HCEC 1CT (cell line): ENCODE results near the gene CEBPG.
A peak's percentile ranks its signal among the peaks of the same experiment; 100 is the strongest.

ENCODE experiments used
- DNase-seq: peaks from one replicate; pipeline ENCODE4 v3.0.0-alpha.2; 2017

Gene CEBPG

DNA sequence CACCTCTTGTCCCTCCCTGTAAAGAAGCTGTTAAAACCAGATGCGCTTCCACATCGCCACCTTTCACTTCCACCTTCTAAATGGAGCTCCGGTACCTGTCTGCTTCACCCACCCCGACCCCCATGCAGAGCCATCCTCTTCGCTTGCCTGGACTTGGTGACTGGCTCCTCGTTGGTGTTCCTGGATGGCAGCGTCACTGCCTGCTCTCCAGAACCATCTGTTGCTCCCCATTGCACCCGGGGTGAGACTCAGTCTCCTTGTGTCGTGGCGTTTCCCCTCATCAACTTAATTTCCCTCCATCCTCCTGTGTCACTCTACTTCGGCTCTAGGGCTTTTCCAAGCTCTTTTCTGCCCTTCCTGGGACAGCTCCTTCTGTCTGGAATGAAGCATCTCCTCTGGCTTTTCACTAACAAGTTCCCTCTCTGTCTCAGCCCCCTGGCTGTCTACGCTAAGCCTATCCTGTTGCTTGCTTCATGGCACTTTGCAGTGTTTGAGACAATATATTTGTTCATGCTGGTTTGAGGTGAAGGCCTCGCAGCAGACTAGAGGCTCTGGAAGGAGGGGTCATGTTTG, 10.3 kb downstream of the CEBPG start:
- no peak for DNase-seq

DNA sequence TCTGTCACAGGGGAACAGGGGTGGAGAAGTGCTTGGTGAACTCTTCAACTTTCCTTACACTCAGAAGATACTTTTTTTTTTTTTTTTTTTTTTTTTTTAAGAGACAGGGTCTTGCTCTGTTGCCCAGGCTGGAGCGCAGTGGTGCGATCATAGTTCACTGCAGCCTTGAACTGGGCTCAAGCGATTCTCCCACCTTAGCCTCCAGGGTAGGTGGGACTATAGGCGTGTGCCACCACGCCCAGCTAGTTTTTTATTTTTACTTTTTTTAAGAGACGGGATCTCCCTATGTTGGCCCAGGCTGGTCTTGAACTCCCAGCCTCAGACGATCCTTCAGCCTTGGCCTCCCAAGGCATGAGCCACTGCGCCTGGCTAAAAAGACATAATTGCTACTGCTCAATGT, 11.5 kb downstream of the CEBPG start:
- no peak for DNase-seq

DNA sequence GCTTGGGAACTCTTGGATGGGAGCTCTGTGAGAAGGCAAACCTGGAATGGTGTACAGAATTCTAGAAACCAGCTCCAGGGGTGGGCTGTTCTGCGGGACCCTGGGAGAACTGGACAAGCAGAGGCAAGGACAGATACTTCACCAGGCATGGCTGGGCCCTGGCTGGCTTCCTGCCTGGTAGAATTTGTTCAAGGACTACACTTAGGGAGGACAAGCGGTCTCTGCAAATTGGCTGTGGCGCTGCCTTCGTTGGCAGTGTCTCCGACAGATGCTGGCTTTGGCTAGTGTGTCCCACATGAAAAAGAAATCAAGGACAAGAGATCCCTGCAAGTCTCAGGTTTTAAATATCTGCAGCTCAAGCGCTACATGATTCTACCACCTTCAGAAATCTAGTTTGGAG, 12.4 kb downstream of the CEBPG start:
- DNase-seq = no peak

DNA sequence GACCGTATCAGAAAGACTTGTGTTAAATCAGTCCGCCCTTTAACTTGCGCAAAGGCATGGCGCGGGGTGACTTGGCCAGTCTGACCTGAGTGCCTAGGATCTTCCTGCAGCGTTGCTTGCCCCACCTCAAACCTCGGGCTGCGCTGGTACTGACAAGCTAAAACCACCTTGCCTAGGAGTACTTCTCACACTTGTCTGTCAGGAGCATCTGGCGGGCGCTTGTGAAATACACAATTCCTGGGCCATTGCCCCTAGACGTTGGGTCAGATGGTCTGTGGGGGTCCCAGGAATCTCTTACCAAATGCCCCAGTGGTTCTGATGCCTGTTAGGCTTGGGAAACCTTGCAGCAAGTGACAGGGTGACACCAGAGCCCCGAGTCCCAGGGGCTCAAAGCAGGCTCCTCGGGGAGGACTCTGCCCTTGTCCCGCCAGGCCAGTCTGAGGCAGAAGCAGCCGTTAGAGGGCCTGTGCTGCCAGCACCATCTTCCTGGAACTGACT, 12.9 kb downstream of the CEBPG start:
- no peak for DNase-seq

DNA sequence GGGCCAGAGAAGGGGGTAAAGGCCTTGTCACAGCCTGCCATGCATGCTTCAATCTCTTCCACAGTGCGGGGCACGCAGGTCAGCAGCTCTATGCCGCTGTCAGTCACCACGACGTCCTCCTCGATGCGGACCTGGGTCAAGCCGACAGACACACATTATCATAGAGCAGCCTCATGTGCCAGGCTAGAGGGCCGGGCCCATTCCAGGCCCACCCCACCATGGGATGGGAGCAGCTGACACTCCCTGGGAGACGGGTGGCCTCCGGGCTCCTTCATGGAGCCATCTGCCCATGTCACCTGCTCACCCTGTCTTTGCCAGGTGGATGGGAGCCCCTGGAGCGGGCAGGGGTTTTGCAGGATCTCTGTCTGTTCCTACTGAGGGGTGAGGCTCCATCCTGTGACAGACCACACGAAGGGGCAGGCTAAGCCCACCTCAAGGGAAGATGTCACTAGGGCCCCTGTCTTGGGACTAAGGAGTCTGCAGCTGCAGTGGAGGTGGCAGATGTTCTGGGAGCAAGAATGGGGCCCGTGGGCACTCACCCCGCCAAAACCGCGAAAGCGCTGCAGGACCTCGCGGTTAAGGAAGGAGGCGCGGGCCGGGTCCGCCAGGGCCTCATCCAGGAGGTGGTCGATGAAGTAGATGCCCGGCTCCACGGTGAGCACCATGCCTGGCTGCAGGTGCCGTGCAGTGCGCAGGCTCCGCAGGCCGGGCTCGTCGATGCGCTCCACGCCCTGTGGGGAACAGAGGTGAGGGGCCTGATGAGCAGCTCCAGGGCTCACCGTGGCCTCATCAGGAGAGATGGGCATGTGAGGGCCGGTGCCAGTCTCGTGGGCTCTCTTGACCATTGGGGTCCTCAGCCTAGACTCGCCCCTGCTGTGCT, 14.1 kb downstream of the CEBPG start:
- DNase-seq = no peak

DNA sequence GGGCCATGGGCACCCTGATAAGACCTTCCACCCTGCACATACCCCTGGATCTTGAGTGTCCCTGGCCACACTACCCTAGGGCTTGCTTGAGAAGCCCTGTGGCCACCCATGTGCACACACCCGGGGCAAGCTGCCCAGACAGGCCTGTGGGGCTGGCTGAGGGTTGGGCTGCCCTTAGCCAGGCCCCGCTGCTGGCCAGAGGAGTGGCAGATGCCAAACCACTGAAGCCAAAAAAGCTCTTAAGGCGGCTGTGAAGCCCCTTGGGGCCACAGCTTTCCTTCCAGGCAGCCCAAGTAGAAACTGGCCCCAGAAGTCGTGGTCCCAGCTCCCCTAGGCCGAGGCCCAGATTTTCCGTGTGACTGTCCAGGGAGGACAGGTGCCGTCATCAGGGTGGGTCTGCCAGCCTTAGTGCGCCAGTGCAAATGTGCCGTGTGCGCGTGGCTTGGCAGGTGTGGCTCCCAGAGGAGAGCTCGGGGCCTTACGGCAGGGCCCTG, 14.8 kb downstream of the CEBPG start:
- no peak for DNase-seq

DNA sequence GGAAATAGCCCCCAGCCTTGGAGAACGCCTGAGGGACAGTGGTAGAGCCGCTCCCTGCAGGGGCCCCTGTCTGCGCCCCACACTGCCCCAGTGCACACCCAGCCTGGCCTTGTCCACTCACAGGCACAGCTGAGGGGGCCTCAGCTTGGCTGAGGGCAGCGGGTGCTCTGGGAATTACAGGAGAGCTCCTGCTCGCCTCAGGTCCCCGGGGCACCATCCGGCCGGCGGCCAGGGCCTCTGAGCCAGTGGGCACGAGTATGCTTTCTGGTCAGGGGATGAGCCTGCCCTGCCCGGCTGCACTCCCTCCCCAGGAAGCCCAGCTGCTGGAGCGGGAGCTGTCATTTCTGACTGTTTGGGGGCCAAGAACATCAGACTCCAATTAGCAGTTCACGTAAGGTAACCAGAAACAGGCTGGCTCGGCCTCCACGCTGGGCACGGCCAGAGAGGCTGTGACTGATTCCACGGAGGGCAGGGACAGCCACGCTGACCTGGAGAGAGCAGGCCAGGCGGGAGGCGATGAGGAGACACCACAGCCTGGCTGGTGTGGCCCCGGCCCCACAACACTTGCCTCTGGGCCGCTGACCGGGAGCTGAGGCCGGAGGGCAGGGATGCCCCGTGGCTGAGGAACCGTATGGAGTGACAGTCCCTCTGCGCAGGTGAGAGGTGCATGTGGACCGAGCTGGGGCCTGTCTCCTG, 15.4 kb downstream of the CEBPG start:
- DNase-seq = no peak

DNA sequence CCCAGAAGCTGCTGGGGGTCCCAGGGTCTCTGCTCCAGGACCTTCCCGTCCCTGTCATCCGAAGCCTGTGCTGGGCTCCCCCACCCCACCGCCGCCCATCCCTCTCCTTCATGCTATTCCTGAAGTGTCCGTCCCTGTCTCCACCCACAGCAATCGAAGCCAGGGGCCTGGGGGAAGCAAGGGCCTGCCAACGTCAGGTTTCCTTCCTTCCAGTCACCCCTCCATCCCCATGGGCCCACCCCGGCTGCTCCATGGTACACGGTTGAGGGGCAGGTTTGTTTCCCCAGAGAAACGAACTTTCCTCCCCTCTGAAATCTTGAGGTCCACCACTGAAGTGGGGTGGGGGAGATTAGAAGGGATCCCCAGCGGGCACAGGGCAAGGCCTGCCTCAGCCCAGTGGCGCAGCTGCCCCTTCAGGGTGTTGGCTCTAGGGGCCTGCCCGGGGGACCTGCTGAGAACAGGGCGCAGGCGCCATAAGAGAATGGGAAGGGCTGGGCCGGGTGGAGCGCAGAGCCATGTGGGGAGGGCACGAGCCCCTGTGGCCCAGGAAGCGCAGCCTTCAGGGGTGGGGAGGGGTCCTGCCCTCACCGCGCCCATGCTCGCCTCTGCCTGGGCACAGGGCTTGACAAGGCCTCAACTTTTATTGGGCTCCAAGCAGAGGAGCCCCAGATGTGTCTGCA, 16.1 kb downstream of the CEBPG start:
- no peak for DNase-seq

DNA sequence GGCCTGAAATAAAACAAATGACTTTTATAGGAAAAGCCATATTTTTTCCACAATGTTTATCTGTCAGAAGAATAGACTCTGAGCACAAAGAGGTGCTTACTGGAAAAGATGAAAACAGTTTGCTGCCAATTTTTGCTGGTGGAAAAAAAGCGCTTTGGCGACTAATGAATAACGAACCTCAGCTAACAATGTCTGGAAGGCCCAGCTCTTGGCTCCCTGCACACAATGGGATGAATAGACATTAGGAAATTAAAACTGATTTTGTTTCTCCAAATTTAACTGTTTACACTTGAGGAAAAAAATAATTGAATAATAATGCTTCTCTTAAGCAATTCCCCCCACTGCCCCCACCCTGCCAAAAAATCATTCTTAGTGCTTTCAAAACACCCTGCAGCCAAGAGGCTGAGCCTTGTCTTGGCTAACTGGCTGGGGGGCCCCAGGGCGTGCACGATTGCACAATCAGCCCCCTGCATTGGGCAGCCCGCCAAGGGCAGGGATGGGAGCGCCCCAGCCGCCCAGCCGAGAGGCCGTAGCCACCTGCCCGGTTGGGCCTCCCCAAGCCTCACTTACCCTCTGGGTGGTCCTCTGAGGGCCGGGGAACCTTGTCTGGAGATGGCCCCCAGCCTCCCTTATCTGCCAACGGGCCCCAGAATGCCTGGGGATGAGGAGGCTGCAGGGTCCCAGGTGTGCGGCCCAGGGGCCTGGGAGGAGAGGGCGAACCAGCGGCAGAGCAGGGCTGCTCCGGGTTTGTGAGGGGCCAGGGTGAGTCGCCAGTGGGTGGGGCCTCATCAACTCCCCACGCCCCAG, 16.8 kb downstream of the CEBPG start:
- DNase-seq = no peak

DNA sequence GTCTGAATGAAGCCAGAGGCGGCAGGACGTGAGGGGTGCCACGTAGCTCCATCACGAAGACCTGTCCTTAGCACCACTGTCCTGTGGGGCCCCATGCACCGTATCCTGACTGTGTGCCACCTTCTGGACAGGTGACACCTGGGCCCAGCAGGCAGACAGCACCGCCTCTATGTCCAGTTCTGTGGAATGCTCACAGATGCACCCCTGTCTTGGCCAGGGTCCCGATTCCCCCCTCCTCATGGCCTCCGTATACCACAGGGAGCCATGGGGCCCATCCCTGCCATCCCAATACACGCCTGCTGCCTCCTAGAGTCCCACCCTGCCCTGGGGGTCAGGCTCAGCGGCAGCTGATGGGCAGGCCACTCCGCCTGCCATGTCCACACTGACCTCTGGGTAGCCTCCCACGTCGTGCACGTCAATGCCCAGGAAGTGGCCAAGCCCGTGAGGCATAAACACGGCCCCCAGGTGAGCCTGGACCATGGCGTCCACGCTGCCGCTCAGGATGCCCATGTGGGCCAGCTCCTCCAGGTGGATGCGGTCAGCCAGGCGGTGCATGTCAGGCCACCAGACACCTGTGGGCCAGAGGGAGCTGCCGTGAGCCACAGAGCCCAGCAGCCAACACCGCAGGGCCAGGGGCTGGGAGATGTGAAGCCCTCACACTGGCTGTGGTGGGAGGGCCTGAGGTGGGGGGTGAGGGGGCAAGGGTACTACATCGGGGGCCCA, 17.6 kb downstream of the CEBPG start:
- no peak for DNase-seq

DNA sequence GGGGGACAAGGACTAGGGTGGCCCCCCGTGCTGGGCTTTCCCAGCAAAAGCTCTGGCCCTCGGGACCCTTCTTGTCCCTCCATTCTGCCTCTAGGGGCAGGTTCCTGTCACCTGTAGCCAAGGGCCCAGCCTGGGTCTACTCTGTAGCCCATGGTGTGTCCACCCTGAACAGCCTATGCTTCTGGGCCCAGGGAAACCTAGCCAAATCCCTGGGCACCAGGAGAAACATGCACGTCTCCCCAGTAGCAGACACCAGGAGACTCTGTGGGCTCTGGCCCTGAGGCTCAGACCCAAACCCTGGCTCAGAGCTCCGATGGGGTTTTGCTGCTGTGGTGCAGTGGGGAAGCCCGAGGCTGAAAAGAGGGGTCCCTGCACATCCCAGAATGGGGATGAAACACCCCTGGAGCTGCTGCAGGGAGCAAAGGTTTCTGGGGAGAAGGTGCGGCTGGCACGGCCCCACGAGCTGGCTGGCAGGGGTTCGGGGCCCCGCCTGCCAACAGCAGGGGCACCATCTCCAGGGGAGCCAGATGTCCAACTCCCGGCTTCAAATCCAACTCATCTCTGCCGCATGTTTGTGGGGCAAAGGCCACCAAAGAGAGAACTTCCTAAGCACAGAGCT, 18.2 kb downstream of the CEBPG start:
- DNase-seq = no peak

DNA sequence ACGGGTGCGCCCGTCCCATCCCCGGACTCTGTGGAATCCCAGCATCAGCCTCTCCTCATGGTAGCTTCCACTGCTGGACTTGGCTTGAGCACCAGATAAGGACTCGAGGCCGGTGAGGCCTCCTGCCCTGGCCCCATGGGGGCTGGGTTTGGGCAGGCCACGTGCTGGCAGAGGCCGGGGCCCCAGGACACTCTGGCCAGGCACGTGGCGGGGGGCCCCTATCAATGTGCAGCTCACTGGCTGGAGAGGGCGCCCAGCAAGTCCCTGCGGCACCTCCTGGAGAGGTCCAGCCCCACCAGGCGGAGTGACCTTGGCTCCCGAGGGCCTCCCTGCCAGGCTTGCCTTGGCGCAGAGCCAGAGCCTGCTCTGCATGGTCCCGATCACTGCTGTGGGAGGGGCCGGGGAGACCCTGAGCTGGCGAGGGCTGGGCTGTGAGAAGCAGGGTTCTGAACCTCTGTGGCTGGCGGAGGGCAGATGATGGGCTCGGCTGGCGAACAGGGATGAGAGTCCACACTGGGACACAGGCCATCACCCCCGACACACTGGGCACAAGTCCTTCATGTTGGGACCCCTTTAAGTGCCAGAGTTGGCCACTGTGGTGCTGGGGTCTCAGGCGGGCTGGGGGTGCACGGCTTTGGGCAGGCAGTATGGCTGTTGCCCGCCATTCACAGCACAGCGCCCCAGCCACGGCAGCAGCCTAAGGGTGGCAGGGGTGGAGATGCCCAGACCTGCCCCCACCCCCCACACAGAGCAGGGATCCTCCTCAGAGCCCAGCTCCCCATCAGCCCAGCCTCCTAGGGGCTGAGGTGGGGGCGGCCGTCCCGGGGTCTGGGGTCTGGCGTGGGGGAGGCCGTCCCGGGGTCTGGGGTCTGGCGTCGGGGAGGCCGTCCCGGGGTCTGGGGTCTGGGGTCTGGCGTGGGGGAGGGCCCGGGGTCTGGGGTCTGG, 19.1 kb downstream of the CEBPG start:
- no peak for DNase-seq

DNA sequence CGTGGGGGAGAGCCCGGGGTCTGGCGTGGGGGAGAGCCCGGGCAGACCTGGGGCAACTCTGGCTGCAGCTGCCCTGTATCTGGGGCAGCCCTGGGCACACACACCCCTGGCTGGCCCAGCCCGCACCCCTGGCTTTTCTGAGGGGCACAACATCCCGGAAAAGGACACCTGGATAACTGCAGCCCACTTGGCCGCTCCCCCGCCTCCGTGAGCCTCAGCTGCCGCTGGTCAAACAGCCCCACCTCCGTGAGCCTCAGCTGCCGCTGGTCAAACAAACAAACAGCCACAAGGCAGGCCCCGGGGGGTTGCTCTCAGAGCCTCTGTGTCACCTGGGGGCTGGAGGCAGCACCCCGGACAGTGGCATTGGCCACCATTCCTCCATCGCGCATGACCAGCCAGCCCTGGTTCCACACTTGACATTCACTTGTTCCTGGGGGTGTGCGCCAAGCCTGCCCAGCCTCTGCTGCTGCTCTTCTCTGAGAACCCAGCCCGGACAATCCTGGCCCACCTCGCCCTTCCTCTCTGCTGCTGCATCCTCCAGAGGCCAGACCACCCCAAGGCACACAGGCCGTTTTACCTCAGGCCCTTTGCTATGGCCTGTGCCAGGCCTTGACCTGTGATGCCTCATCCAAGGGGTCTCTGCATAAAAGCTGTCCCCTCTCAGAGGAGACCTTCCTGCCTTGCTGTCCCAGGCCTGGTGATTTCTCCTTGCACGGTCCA, 19.9 kb downstream of the CEBPG start:
- no peak for DNase-seq

DNA sequence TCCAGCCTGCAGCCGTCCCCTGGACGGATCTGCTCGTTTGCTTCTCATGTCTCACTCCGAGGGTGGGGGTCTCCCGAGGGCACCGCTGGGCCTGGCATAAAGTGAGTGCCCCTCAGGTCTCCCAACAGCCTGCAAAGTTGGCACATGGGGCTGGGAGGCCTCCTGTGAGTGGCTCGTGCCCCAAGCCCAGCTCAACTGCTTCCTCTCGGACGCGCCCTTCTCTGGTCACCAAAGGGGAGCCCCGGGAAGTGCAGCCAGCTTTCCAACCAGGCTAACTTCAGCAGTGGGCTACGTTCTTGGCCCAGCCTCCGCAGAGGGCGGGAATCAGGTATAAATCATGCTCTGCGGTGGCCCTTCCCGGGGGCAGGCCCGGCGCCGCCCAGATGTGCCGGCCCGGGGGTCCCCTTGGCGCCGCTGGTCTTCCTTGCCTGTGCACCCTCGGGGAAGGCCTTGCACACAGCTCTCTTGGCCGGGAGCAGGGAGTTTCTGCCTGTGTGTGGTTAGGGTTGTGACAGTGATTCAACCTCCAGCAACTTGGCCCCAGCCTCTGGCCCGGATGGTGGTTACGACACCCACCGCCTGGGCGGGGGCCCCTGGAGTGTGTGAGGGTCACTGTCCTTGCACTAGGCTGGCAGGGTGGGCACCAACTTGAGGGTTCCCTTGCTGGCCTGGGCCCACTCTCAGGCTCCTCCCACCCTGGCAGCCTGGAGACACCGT, 20.7 kb downstream of the CEBPG start:
- peak; percentile 61 for DNase-seq

DNA sequence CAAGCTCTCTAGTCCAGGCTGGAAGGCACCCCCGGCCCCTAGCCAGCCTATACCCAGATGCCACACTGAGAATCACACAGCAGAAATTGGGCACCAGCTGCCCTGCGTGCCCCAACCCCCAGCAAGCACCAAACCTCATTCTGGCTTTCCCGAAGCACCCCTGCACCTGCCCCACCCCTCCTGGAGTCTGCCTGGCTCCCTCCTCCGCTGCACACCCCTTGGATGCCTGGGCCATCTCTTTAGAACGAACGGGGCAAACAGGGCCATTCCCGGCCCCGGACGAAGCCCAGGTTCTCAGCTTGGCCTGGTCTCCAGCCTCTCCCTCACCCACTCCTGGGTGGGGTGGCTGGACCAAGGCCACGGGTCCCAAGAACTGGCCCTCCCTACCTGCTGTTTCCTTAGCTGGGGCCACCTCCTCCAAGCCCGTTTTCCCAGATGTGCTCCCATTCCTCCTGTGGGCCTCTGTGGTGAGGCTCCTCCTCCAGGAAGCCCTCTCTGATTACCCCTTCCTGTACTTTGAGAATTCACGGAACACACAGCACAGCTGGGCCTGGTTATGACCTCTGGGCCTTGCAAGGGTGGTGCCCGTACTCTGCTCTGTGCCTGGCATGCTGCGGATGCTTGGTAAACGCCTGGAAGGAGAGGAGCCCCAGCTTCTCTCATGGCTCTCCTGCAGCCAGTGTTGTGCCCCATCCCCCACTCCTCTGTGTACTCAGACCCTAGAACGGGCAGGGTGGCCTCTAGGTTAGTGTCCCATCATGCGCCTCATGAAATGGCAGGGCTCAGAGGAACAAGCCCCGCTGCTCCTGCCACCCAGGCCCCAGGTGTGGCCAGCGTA, 21.4 kb downstream of the CEBPG start:
- DNase-seq = no peak

DNA sequence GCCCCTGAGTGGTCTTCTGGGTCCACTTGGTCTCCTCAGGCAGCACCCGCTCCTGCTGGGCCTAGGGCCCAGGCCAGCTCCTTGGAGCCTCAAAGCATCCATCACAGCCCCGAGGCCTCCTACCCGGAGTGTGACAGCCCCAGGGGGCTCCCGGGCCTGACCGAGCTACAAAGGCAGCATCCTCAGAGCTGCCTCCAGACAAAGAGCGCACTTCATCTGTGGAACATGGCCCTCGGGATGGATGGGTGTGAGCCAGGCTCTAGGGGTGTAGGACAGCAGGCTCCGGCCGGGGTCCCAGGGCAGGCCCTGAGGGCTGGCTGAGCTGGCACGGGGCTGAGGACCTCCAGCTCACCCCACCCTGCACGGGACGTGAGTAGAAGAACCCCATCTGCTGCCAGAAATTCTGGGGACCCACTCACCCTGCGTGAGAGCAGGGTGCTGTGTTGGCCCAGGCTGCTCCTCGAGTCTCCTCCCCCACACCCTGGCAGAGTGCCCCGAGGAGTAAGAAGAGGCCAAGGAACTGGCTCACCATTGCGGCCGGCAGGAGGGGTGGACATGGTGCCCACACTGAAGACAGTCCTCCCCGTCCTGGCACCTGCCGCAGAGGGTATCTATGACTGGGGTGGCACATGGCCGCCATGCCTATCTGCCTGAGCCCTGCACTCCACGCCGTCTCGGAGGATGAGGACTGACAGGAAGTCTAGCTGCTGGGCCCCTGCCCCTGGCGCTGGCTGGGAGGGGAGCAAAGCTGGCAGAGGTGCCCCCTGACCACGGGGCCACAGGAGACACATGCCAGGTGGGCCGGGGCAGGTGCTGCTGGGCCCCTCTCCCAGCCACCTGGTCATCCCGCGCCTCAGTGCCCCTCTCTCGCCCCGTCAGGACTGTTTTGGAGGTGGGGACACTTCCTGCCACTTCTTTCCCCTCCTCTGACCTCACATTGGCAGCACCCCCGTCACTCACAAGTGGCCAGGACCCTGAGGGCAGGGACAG, 22.3 kb downstream of the CEBPG start:
- peak; percentile 14 for DNase-seq
